ENCODE measurements around the gene POGLUT2.
"Not testable (repeated sequence)": the region's sequence is repeated elsewhere in the genome, so short reads cannot be mapped to it uniquely, and the experiment has no call there.

The POGLUT2 gene

DNA sequence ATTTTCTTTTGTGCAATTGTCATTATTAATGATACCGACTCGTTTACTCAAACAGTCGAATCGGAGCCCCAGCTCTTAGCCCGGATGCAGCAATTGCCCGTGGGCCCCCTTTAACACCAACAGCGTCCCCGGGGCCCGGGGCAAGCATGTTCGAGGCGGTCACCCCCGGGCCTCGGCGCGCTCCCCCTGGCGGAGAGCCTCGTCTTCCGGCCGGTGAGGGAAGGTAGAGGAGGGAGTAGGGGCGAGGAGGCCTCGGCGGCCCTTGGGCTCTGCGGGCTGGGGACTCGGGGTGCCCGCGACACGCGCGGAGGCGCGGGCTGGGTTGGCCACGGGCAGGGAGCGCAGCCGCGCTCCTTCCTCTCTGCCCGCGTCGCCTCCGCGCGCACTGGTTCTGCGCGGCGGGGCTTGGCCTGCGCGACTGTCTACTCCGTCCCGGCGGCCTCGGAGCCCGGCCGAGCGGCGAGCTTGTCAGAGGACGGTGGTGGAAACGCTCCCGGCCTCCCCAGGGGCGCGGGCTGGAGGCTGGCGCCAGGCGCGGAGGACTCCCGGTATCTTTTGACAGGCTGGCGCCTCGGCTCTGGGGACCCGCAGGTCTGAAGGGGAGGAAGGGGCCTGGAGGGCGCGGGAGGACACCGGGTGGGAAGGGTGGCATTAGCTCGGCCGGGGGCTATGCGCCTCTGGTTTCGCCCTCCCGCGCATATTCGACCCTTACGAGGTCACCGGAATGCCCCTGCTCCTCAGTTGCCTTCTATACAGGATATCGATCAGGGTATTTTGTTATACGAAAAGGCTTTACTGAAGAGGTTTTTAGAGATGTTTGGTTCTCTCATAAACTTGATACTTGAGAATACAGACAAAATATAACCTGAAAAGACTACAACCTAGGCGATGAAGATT, 1.6 kb upstream of the POGLUT2 start:
- peak; percentile 66 for DNase-seq

DNA sequence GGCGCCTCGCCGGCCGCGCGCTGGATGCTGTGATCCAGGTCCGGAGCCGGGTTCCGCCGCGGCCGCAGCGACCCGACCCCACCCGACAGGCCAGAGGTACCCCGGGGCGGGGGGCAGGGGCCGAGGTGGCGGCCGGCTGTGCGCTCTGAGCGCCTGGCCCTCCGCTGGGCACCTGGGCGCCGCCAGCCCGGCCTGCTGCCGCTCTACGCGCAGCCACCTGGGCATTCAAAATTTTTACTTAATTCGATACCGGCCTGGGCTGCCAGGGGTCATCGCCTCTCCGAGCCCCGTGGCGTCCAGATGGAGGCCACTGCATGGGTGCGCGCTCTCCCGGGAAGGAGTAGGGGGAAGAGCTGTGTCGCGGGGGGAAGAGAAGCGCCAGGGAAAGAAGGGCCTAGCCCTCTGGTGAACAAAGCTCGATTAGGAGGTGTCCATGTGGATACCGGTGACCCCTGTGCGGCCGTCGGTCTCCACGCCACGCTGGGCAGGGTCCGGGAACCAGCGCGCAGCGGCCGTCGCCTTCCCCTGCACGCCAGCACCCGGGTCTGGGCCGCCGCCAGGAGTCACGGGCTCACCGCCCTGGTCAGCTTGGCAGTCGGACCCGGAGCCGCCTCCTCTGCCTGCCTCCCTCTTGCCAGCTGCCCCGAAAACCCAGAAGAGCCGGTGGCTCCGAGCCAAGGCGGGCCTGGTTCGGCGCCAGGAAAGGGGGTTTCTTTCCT, 809 bp upstream of the POGLUT2 start:
- peak; percentile 27 for DNase-seq

DNA sequence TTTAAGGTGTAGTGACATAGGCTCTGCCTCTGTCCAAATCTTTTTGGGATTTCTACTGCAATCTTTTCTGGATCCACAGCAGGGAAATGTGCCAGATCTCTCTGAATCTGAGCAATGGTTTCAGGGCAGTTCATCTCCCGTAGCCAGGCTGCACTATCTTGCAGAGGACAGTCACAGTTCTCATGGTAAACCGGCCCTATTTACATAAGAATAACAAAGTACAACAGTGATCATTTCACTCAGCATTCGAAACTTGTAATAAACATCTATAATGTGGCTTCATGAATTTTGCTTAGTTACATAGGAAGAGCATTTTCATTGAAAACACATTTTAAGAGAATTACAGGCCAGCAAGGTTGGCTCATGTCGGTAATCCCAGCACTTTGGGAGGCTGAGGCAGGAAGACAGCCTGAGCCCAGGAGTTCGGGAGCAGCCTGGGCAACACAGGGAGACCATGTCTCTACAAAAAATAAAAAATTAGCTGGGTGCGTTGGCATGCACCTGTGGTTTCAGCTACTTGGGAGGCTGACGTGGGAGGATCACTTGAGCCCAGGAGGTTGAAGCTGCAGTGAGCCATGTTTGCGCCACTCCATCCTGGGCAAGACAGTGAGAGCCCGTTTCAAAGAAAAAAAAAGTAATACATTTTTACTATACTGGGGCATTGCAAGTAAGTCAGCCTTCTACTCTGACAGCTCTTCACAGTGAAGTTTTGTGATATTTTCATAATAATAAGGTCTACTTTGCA, 5.0 kb downstream of the POGLUT2 start:
- DNase-seq = no peak

DNA sequence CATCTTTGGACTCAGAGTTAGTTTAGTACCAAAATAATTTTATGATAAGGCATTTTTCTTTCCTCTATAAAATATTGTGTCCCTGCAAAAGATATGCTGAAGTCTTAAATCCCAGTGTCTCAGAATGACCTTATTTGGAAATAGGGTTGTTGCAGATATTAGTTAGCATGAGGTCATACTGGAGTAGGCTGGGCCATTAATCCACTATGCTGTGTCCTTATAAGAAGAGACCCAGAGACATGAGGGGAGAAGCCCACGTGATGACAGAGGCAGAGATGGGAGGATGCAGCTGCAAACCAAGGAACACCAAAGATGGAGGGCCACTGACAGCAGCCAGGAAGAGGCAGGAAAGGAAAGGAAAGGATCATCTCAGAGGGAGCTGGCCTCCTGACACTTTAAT, 6.4 kb downstream of the POGLUT2 start:
- no peak for DNase-seq

DNA sequence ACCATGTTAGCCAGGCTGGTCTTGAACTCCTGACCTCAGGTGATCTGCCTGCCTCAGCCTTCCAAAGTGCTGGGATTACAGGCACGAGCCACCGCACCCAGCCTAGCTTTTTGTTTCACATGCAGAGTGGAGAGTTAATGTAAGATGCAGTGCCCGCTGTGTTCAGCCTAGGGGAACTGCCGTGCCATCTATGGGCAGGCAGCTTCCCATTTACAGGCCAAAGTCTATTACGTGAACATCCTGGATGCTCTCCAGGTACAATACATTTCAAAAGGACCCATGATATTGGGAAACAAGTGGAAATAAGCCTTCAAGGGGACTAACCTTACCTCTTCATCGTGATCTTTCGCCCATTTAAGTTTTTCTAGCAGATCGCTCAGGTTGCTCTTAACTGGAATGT, 10.1 kb downstream of the POGLUT2 start:
- no peak for DNase-seq

DNA sequence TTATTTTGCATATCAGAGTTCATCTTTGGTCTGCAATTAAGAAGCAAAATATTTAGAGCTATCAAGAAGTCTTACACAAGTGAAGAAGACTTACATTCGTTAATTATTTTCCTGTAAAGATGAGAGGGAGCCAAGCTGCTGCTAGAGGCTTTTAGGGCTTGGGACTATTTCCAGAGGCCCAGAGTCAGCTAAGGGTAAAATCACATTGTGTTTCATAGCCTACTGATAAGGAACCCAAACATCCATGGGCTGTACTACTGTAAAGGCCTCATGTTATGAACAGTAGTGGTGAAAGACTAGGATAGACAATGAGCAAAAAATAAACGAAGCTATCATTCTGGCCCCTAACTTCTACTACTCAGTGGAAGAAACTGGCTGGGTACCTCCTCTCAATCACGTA, 14.3 kb downstream of the POGLUT2 start:
- no peak for DNase-seq

DNA sequence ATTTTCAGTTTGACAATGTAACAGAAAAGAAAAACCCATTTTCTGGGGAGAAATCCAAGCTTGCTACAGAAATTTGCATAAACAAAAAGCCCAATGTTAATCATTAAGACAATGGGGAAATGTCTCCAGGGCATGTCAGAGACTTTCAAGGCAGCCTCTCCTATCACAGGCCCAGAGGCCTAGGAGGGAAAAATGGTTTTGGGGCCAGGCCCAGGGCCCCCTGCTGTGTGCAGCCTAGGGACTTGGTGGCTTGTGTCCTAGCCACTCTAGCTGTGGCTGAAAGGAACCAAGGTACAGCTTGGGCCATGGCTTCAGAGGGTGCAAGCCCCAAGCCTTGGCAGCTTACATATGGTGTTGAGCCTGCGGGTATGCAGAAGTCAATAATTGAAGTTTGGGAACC, 17.2 kb downstream of the POGLUT2 start:
- no peak for DNase-seq

DNA sequence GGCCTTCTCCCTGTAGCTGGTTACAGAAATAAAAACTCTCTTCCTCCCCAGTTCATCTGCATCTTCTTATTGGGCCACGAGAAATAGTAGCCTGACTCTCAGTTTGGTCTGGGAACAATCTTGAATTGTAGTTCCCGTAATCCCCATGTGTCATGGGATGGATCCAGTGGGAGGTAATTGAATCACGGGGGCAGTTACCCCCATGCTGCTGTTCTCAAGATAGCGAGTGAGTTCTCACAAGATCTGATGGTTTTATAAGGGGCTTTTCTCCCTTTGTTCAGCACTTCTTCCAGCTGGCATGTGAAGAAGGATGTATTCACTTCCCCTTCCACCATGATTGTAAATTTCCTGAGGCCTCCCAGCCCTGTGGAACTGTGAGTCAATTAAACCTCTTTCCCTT, 18.1 kb downstream of the POGLUT2 start:
- not testable (repeated sequence) for DNase-seq

DNA sequence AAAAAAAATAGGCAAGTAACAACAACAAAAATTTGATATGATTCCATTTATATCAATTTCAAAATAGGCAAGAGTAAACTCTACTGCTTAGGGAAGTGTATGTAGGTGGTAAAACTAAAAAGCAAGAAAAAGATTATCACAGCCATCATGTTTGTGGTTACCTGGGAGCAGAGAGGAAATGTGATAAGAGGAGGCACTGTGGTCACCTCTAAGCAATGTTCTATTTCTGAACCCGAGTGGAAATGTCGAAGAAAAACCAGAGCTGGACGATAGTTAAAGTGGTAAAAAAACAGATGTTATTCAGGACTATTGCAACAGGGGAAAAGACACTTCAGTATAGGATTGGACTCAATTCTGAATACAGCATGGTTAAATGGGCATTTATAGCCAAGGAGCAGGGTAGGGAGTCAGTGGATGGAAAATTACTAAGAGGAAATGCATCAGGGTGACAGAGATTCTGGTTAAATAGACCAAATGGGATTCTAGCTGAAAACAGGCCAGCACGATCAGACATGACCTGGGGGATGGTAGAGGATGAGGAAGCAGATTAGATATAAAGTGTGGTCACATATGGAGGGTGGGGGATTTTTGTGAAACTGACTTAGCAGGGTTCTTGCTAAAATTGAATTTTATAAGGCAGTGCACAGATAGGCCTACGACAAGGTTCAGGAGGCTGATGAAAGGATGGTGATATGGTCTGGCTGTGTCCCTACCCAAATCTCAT, 19.2 kb downstream of the POGLUT2 start:
- DNase-seq = no peak

DNA sequence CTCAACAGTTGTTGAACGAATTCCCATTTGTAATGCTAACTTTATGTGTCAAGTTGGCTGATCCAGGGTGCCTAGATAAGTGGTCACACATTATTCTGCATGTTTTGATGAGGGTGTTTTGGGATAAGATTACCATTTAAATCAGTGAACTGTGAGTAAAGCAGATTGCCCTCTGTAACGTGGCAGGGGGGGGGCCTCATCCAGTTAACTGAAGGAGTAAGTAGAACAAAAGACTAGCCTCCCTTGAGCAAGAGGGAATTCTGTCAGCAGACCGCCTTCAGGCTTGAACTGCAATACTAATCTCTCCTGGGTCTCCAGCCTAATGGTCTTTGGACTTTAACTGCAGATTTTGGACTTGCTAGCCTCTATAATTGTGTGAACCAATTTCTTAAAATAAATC, 21.0 kb downstream of the POGLUT2 start:
- DNase-seq = no peak

DNA sequence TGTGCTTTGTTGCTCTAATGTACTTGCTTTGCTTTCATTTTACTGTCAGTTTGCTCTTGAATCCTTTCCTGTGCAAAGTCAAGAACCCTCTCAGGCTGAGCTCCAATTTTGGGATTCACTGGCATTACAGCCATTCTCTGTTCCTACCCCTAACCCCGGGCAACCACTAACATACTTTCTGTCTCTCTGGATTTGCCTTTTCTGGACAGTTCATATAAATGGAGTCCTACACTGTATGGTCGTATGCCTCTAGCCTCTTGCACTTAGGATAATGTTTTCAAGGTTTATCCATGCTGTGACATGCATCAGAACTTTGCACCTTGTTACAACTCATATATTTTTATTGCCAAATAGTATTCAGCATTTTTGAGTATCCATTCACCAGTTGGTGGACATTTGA, 22.5 kb downstream of the POGLUT2 start:
- no peak for DNase-seq

DNA sequence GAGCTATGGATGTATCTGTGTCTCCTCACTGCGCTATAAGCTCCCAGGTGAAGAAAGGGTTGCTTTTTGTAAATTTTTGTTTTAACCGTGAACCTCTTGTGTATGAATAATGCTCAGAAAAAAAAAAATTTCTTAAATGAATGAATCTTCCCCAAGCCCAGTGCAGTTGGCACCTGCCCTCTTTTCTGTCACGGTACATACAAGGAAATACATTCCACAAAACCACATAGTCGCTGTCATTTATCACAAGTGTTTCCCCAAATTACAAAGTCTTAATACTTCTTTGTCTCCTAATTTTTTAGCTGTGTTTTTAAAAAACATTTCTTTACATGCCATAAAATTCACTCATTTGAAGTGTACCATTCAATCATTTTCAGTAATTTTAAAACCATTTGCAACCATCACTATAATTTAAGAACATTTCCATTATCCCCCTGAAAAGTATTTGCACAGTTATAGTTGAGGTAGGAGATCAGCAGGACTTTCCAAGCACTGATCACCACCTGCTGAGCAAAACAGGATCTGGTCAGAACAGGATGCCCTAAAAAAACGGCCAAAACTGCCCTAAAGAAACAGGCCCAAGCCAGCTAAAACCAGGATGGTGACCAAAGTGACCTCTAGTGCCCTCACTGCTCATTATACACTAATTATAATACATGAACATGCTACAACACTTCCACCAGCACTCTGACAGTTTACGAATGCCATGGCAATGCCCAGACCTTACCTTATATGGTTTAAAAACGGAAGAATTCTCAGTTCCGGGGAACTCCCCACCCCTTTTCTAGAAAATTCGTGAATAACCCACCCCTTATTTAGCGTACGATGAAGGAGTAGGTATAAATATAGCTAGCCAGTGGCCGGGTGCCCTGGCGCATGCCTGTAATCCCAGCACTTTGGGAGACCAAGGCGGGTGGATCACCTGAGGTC, 23.9 kb downstream of the POGLUT2 start:
- no peak for DNase-seq

DNA sequence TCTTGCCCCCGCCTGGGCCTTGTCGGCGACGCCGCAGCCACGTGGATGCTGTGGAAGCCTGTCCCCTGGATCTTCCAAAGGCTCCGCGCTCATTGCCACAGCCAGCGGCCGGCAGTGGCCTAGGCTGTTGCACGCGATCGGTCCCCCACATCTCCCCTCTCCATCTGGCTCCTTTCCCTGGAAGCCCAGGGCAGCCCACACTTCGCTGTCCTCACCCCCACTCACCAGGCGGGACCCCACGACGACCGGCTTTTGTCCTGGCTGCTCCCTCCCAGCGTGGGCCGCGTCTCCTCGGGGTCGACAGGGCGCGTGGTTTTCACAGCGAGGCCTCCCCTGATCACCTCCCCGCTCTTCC, 24.6 kb downstream of the POGLUT2 start:
- DNase-seq = no peak

DNA sequence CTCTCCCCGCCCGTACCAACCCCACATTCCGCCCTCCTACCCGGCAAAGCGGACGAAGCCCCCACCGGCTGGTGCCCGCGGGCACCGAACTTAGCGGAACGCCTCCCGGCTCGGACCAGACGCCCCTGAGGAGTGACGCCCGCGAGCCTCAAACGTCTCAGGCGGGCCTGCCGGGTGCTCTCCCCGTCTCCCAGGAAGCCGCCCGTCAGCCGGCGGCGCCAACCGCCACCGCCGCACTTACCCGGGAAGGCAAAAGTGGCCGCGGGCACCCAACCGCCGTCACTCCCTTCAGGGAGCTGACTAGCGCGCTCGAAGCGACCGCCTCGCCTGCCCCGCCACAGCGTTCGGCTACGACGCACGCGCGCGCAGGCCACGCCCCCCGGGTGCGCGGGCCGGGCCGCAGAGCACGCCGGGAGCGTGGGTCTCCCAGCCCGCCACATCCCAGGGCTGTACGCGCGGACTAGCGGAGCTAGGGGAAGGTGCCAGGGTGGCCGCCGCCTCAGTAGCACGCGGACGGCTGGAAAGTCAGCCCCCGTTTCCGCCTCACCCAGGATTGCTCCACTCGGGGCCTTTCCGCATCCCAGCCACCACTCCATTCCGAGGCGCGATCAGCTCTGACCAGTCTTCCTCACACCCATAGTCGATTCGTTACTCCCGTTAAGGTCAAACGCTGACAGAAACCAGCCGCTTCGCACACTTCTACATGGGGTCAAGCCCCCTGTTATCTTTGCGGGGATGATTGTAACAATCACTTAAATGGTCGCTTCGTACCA, 25.1 kb downstream of the POGLUT2 start, which contains the start of gene TEX30:
Gene TEX30 (minus strand): TSS at position 346 of the 773 bp plus-strand sequence. CDS start 3,760 bp downstream, outside the sequence.
- DNase-seq = peak; percentile 83

DNA sequence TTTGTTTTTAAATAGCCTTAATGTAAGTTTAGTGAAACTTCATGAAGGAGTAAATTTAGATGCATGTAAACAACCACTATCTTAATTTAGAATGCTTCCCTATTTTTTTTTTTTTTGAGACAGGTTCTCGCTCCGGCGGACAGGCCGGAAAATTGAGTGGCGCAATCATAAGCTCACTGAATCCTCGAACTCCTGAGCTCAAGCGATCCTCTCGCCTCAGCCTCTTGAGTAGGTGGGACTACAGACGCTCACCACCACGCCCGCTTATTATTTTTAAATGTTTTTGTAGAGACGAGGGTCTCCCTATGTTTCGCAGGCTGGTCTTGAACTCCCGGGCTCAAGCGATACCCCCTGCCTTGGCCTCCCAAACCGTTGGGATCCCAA, 26.7 kb downstream of the POGLUT2 start:
- no peak for DNase-seq

DNA sequence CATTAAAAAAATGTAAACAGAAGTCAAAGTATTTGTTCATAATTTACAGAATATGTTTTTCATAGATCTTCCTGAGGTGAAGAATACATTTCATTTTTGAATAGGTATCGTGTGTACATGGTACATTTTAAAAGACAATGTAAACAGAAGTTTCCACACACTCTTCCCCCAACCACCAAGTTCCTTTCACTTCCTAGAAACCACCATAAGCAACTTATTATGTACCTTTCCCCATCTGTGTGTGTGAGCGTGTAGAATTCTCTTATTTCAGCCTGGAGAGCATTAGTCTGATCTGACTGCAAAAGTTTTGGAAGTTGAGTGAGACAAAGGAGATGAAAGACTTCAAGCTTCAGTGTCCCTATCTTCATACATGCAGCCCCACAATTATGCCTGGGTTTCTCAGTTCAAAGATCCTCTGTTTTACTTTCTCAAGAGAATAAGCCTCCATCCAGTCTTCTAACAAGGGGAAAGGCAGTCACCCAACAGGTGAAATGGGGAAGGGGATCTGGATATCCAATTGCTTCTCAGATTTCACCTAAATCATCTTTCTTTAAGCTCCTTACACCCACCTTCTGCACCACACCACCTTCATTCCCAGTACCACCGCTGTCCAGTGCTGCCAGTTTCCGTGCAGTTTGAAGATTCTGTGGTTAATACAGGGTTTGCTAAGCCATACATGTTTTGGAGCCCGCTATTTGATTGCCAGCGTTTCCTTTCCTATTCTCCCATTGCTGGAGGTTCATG, 27.3 kb downstream of the POGLUT2 start:
- no peak for DNase-seq

DNA sequence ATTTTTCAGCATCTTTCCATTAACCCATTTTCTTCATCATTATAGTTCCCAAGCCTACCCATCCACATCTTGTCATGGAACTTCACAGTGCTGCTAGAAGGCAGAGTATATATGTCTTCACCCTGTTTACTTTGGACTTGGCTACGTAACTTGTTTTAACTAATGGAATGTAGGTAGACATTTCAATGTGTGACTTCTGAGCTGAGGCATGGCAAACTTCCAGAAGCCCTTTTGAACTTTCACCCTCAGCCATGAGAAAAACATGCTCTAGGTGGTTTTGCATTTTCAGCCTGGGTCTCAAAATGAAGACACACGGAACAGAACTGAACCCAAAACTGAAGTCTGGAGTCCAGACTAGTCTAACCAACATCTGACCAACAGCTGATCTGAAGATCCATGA, 28.3 kb downstream of the POGLUT2 start:
- no peak for DNase-seq

DNA sequence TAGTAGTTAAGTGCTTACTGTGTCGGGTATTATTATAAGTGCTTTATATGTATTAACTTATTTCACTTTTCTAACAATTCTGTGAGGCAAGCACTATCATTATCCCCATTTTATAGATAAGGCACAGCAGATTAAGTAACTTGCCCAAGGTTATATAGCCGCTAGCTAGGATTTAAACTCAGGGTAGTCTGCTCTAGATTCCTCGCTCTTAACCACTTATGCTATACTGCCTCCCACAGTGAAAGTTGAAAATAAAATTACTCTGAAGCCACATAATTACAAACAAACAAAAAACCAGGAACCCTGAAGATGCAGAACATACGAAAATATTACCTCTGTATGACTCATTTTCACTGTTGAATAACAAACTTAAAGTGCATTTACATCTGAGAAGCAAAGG, 29.1 kb downstream of the POGLUT2 start:
- no peak for DNase-seq

DNA sequence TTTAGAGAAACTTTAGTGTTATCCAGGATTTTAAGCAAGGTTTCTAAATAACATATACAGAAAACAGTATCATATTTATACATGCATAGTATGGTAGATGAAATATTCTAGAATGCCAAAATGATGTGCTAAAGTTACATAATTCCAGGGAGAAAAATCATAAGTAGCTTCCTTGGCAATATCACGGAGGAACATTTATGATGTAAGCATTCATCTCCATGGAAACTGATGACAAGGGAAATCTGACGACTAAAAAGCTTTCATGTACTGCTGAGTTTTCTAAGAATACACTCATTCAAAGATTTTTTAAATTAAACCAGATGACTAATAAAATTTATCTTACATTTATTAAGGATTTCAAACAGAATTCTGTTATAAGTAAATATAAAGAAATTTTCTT, 29.9 kb downstream of the POGLUT2 start:
- no peak for DNase-seq

DNA sequence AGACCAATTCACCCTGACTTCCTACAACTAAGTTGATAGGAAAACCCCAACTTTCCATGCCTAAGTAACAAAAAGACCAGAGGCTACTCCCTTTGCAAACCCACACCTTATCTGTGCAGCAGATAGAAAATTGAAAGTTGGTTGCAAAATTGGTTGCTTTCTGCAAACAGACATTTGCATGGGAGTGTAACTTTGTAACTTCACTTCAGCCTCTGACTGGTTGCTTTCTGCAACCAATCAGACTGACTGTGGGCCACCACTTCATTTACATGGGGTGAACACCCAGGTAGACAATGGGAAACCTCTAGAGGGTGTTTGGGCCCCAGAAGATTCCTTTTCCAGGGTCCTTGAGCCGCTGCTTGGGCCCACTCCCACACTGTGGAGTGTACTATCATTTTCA, 35.0 kb downstream of the POGLUT2 start:
- no peak for DNase-seq
